Measurements from ENCODE around the gene LIAS. TPM values are rescaled to one million over a fixed set of nuclear protein-coding genes. Genes with fewer than 3 reads are reported as not detected.
"Not testable (repeated sequence)": the region's sequence is repeated elsewhere in the genome, so short reads cannot be mapped to it uniquely, and the experiment has no call there.

The LIAS gene
- total RNA-seq, 1 donor from 2014 or later: 10.4 TPM

DNA sequence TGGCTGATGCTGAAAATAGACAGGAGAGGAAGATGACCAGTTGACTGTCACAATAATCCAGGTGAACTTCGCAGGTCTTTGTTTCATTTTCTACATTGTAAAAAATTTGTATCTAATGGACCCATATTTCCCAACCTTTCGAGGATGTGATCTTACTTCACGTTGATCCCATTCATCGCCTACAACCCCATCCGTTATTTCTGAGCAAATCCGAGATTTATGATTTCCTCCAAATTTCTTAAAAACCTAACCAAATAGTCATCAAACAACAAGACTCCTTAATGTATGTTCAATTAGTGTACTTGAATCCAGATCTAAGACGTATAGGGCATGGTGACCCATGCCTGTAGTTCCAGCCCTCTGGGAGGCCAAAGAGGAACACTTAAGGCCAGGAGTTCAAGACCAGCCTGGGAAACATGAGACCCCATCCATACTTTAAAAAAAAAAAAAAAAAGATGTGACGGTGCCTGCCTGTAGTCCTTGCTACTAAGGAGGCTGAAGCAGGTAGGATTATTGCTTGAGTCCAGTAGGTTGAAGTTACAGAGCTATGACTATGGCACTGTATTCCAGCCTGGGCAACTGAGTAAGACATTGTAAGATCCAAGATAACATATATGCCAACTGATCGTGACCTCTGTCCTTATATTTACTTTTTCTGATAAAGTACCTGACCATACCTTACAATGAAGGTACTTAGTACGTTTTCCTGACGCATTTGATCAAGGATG is 5.8 kb upstream of the LIAS start:
- no peak for DNase-seq (ENCODE audit: low read depth)

DNA sequence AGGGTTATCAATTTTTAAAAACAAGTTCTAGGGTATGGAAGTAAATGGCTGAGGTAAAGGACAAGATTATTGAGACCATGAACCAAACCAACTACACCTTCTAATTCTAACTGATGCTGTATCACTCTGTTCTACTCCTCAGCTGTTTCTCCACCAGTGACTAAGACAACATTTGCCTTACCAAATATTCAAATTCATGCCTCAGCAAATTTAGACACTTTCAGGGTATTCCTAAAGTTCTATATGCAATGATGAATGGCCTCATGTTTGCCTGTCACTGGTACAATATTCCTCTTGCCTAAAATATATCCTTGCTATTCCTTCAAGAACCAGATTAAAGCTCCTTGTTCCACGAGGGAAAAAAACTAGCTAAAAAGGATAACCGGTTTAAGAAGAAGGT is 5.1 kb upstream of the LIAS start:
- DNase-seq (ENCODE audit: low read depth): no peak

DNA sequence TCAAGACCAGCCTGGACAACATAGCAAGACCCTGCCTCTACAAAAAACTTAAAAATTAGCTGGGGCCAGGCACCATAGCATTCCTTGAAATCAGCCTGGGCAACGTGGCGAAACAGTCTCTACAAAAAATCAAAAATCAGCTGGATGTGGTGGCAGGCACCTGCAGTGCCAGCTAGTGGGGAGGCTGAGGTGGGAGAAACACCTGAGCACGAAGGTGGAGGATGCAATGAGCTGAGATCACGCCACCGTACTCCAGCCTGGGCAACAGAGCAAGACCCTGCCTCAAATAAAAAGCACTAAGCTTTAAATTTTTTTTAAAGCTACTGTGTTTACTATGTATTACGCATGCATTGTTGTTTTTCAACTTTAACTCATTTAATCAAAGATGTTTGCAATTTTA is 3.4 kb upstream of the LIAS start:
- no peak for DNase-seq (ENCODE audit: low read depth)

GRCh38 chr4:39456946-39457763 is 1.7 kb upstream of the LIAS start:
- DNase-seq (ENCODE audit: low read depth): no peak

DNA sequence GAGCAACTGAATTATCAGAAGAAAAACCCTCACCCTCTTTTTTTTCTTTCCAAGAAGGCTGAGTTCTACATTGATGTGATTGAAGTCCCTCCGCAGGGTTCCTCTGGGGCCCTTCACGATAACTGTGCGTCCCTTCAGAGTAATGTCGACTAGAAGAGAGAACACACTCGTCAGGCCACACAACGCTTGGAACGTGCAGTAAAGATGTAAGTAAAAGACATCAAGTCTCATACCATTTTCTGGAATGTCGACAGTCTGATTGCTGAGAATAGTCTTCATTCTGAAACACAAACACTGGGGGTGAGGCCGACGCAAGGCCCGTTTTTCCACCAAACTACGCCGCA is 723 bp upstream of the LIAS start:
- DNase-seq (ENCODE audit: low read depth): not testable (repeated sequence)

GRCh38 chr4:39464886-39465501 is 6.1 kb downstream of the LIAS start:
- peak; percentile 62 for DNase-seq (ENCODE audit: low read depth)

- DNase-seq (ENCODE audit: low read depth): peak; percentile 97
Measured at GRCh38 chr4:39466747-39467146, 7.9 kb downstream of the LIAS start.

GRCh38 chr4:39467464-39467863 is 8.6 kb downstream of the LIAS start:
- DNase-seq (ENCODE audit: low read depth): no peak

DNA sequence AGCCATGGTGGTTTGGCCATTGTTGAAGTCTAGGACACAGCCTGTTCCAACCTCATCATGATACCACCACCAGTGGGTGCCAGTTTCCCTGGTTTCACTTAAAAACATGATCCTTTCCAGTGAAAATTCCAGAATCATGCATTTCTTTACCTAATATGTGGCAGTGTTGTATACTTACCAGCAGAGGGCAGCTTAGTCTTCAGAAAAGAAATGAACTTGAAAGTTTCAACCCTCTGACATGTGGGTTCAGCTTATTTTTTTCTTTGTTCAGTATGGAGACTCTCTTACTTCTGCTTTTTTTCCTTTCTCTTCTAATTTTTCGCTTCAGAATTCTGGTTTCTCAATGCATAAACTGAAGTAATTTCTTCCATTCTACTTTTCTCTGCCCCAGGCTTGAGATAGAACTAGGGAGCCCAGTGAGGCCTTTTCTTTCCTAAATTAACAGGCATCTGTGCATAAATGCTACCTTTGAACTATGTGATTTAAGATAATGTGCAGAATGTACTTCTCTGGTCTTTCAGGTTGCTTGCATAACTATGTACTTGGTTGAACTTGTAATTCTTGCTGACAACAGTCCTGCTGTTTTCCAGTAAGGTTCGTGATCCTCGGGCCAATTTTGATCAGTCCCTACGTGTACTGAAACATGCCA is 10.7 kb downstream of the LIAS start:
- DNase-seq (ENCODE audit: low read depth): peak; percentile 92

- no peak for DNase-seq (ENCODE audit: low read depth)
Measured at GRCh38 chr4:39470402-39470801, 11.5 kb downstream of the LIAS start.

GRCh38 chr4:39472396-39472795 is 13.5 kb downstream of the LIAS start:
- DNase-seq (ENCODE audit: low read depth): peak; percentile 84

GRCh38 chr4:39476187-39476895 is 17.5 kb downstream of the LIAS start:
- DNase-seq (ENCODE audit: low read depth): no peak

GRCh38 chr4:39480251-39480650 is 21.4 kb downstream of the LIAS start:
- DNase-seq (ENCODE audit: low read depth): no peak

DNA sequence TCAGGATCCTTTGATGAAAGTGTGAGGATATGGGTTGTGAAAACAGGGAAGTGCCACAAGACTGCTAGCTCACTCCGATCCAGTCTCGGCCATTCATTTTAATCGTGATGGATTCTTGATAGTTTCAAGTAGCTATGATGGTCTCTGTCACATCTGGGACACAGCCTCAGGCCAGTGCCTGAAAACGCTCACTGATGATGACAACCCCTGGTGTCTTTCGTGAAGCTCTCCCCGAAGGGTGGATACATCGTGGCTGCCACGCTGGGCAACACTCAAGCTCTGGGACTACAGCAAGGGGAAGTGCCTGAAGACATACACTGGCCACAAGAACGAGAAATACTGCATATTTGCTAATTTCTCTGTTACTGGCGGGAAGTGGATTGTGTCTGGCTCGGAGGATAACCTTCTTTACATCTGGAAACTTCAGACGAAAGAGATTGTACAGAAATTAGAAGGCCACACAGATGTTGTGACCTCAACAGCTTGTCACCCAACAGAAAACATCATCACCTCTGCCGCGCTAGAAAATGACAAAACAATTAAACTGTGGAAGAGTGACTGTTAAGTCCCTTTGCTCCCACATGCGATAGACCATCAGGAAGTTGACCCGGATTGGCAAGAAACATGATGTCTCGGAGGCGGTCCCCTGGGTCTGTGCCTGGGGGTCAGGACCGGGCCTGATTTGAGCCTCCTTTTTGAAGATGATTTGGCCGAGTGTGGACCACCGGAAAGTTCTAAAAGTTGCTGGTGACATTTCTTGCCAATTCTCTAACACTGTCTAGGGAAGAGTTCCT is 22.2 kb downstream of the LIAS start:
- DNase-seq (ENCODE audit: low read depth): no peak

DNA sequence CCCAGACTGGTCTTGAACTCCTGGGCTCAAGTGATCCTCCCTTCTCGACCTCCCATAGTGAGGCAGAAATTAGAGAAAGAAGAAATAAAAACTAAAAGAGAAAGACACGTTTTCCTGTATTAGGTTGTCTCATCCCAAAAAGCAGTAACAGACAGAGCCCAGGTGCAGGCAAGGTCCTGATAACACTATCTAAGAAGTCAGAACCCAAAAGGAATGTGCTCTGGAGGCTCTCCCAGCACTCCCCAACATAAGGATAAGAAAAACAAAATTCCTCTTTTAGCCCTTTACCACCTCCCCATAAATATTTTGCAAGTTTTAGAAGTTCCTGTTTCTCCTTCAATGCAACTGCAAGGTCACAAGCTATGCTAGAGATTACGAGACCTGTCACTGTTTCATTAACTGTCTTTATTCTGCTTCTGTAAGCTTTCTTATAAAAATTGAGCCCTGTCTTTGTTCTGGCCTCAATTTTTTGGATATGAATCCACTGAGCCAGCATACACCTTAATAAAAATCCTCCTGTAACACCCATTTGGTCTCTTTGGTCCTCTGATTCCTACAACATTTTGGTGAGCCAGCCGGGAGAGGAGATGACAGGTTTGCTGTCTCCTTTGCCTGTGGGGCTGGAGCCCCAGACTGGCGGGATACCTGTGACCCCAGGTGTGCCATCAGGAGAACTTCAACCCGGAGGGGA is 25.9 kb downstream of the LIAS start:
- DNase-seq (ENCODE audit: low read depth): no peak

DNA sequence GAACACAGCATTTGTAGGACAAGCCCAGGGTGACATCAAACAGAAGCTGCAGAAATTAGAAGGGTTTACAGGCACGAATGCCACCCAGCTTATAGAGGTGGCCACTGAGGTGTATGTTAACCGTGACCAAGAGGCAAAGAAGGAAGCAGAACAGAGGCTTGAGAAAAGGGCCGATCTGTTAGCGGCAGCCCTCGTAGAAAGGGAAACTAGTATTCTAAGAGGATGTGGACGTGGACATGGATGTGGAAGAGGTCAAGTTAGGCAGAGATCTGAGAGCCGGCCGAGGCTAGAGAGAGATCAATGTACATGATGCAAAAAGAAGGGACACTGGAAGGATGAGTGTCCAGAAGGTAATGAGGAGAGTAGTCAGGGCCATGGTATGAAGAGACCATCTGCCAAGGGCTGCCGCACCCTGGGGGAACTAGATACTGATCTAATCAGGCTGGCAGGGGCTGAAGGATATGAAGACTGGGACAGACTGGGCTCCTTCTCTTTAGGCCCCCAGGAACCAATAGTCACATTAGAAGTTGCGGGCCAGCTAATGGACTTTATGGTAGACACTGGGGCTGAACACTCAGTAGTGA is 27.5 kb downstream of the LIAS start:
- no peak for DNase-seq (ENCODE audit: low read depth)

GRCh38 chr4:39490322-39490721 is 31.5 kb downstream of the LIAS start:
- DNase-seq (ENCODE audit: low read depth): no peak

- DNase-seq (ENCODE audit: low read depth): no peak
Measured at GRCh38 chr4:39494354-39494753, 35.5 kb downstream of the LIAS start.

DNA sequence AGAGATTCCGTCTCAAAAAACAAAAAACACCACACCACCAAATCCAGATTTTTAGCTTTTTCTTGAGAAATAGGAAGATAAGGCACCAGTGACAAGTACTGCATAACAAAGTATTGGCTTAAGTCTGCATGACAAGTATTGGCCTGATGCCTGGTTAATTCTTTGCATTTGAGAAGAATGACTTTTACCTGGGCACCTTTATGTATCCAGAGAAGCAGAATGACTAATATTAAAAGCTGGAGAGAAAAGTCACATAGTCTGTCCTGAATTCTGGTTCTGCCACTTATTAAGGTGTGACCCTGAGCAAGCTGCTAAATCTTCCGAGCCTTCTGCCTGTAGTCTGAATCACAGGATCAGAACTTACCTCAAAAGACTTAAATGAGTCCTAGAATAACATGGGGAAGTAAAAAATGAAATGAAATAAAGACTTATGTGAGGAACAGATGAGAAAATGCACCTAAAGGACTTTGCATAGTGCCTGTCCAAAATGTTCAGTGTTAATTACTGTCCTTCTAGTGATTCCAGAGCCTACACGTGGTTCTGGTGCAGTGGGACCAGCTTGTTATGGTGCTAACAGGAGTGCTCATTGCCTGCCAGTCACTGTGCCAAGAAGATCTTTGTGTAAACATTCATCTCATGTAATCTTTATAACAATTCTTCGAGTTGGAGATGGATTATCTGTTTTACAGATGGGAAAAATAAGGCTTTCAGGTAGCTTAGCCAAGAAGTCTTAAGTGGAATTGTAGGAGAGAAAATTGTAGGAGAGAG is 36.8 kb downstream of the LIAS start:
- peak; percentile 48 for DNase-seq (ENCODE audit: low read depth)
